NT2/D1 (cell line): Measurements from ENCODE around the gene CSNK1G1.

ENCODE experiments used
- SUZ12 ChIP-seq: IDR thresholded peaks from 2 replicates; pipeline ENCODE4 v1.6.1; 2011; ENCODE audit not compliant: insufficient read length, insufficient read depth; ENCODE audit errors: extremely low read depth
- YY1 ChIP-seq: IDR thresholded peaks from 2 replicates; pipeline ENCODE4 v1.6.1; 2011; ENCODE audit not compliant: insufficient read length, insufficient read depth
- ZNF274 ChIP-seq: IDR thresholded peaks from 2 replicates; pipeline ENCODE4 v1.6.1; 2011; ENCODE audit warnings: mild to moderate bottlenecking, low read depth, low read length

GRCh38 chr15:64274341-64274950 lies 81.5 kb downstream of the CSNK1G1 start:
- TF ChIP-seq SUZ12 (no peak), YY1 (no peak), ZNF274 (no peak)
